GM12872 (cell line): ENCODE results near the gene ARL14.

Experiments used
- TF ChIP-seq, protein P1 (sequence below): IDR thresholded peaks from 3 replicates; pipeline ENCODE4 v1.5.1; 2011; ENCODE audit warnings: low read depth, mild to moderate bottlenecking, low read length, moderate library complexity; ENCODE audit not compliant: insufficient read depth

ARL14 gene

DNA sequence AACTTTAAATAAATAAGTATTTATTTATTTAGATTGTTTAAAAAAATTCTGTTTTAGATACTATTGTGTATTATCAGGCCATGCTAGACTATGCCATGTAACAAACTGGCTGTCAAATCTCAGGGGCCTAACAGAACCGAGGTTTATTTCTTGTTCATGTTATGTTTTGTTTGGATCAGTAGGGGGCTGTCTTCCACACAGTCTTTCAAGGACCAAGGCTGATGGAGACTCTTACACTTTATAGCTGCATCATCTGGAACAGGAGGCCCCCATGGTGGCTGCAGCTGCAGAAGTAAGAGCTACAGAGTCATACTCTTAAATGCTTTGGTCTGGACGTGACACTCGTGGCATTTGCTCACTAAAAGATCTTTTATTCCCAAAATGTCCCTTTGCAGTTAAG is 33.0 kb upstream of the ARL14 start:
- TF ChIP-seq, protein P1, sequence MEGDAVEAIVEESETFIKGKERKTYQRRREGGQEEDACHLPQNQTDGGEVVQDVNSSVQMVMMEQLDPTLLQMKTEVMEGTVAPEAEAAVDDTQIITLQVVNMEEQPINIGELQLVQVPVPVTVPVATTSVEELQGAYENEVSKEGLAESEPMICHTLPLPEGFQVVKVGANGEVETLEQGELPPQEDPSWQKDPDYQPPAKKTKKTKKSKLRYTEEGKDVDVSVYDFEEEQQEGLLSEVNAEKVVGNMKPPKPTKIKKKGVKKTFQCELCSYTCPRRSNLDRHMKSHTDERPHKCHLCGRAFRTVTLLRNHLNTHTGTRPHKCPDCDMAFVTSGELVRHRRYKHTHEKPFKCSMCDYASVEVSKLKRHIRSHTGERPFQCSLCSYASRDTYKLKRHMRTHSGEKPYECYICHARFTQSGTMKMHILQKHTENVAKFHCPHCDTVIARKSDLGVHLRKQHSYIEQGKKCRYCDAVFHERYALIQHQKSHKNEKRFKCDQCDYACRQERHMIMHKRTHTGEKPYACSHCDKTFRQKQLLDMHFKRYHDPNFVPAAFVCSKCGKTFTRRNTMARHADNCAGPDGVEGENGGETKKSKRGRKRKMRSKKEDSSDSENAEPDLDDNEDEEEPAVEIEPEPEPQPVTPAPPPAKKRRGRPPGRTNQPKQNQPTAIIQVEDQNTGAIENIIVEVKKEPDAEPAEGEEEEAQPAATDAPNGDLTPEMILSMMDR: no peak

DNA sequence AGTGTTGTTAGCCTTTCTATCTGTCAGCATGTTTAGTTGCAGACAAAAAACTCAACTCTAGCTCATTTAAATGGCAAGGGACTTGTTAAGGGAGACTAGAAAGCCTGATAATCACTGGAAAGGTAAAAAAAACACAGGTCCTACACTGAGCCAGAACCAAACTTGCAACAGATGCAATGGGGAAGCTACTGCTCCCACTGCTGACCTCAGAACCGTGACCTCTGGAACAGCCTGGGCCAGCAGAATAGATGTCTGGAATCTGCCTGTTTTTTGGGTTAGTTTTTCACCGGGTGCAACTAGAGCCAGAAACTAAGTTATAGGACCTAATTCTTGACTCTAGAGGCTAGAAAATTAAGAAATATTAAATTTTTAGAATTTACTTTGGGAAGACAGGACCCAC is 32.5 kb upstream of the ARL14 start:
- TF ChIP-seq, protein P1: no peak

DNA sequence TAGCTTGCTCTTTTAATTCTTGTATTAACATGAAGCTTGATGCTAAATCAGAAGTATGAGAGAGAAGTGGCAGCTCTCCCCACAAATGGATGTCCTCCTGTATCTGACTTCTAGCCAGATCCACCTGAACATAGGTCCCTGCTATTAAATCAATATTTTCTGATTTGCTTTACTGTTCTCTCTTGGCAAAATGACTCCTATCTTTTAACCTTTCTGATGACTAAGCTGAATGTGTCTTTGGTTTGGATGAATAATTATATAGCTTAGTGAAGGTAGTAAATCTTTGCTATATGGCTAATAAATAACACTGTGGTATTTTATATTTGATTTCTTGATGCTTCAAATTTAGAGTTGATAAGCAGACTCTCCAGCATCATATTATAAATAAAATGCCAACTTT is 28.3 kb upstream of the ARL14 start:
- TF ChIP-seq, protein P1: no peak

DNA sequence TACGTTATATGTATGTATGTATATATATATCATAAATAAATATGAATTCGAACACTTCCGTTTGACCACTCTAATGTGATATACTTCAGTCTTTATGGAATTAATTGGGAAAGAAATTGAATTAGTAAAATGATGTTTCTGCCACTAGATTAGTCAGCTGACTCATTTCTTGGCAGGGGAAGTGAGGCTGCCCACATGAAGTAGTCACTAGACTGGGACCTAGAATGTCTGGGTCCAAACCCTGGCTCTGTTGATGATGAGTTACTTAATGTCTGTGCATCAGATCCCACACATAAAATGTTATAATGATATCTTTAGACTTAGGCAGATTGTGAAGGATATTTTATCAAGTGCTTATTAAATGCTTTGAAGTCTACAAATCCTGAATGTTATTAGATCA is 27.4 kb upstream of the ARL14 start:
- TF ChIP-seq, protein P1: no peak

DNA sequence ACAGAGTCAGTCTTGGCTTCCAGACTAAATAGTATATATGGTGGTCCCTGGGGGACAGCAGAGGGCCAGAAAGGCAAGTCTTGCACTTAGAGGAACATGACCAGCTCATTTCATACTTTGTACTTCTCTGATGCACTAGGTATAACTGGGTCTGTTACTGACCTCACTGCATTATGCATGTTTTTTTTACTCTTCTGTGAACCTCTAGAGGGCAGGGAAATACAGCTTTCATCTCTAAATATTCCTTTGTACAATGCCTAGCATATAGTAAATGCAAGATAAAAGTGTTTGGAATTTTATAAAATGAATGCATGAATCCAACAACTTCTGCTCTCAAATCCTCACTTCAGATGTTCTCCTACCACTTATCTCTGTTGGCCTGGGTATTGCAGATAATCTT is 23.4 kb upstream of the ARL14 start:
- TF ChIP-seq, protein P1: no peak

DNA sequence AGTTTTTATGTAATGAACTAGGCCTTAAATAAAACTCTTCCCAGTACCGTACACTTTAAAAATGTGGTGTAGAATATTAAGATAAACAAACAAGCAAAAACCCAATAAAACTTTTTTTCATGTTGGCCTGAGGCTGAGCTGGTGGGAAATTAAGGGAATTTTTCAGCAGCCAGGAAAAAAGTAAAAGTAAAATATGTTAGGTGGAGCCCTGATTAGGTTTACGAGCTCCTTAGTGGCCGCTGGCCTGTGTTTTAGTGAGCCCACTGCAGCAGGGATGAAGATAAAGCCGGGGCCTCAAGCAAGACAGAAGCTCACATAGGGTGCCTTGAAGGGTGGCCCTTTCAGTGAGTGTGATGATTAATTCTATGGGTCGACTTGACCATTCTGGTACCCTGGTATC is 16.1 kb upstream of the ARL14 start:
- TF ChIP-seq, protein P1: no peak

DNA sequence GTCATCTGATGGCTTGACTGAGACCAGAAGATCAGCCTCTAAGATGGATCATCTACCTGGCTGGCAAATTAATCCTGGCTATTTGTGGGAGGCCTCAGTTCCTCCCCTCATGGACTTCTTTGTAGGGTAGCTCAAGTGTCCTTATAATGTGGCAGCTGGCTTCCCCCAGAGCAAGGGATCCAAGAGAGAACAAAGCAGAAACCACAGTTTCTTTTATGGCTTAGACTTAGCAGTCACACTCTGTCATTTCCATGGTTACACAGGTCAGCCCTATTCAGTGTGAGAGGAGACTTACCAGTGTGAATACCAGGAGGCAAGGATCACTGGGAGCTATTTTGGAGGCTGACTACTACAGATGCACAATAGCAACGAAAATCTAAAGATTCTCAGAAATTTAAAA is 15.3 kb upstream of the ARL14 start:
- TF ChIP-seq, protein P1: no peak

DNA sequence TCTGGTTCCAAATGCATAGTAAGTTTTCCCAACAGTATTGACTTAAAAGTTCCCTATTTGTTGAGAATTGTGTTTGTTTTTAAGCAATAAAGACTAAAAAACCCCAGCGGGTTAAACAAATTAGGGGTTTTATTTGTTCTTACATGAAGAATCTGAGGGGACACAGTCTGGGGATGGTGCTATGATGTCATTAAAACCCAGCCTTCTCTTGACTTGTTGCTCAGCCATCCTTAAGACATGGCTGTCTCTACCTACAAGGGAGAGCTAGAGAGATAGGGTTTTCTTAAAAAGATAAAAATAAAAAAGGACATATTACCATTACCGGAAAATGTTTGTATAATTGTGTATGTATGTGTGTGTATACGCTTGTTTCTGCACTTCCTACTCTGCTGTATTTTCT is 11.7 kb upstream of the ARL14 start:
- TF ChIP-seq, protein P1: no peak
